Kidney epithelial cell (primary cell): ENCODE data around the gene HIC1. TPM values are rescaled to one million over a fixed set of nuclear protein-coding genes. Genes with fewer than 3 reads are reported as not detected.

Source experiments
- DNase-seq: peaks from one replicate; pipeline ENCODE4 v3.0.0-alpha.2; 2010; ENCODE audit warnings: low read depth
- H3K27me3 ChIP-seq: 2 replicates; pipeline ENCODE4 v1.6.0; 2011; ENCODE audit warnings: low read length; ENCODE audit not compliant: control insufficient read depth, insufficient read depth
- H3K36me3 ChIP-seq: 2 replicates; pipeline ENCODE4 v1.5.1; 2011; ENCODE audit warnings: low read length; ENCODE audit not compliant: control insufficient read depth, insufficient read depth
- H3K4me3 ChIP-seq: 2 replicates; pipeline ENCODE4 v1.5.1; 2011; ENCODE audit warnings: low read depth, mild to moderate bottlenecking, control low read depth, low read length
- CTCF ChIP-seq: IDR thresholded peaks from 2 replicates; pipeline ENCODE4 v1.5.1; 2011; ENCODE audit warnings: mild to moderate bottlenecking, moderate library complexity, low read length, control low read depth, inconsistent platforms; ENCODE audit not compliant: insufficient read depth, poor library complexity, severe bottlenecking
- total RNA-seq: library from RNA; depleted of rRNA; stranded (reverse); fragments of >200 nt; gene quantifications from 2 replicates; pipeline ENCODE4 v1.2.3, GENCODE V29; 2015

The HIC1 gene
- total RNA-seq, 1 donor from 2014 or later = 11.9 TPM

DNA sequence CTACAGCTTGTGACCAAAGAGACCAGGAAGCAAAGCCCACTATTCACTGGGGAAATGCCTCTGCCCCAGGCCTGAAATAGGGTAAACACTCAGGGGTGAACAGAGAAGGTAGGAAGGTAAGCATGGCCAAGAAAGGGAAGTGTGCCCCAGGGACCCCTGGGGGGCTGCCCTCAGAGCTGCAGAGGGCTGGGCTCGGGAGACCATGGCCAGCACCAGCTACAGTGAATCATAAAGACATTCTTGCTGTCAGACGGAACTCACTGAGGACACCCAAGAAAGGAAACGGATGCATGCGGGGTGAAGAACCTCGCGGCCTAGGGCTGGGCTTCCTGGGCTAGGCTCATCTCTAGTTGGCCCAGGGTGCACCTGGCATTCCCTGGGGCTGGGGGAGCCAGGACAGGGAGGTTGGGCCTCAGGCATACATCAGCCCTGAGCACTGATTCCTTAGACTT, 9.6 kb downstream of the HIC1 start:
- Histone ChIP-seq H3K36me3 (peaks cover 3% of the 10 kb centered on the region), H3K4me3 (no peak overlapping the region), H3K27me3 (no peaks in the 10 kb centered on the region)
- TF ChIP-seq CTCF = no peak
- no peak for DNase-seq

GRCh38 chr17:2064980-2065785, 10.3 kb downstream of the HIC1 start:
- Histone ChIP-seq H3K36me3 (peaks cover 3% of the 10 kb centered on the region), H3K27me3 (no peaks in the 10 kb centered on the region)
- DNase-seq = no peak

GRCh38 chr17:2065949-2066400, 11.1 kb downstream of the HIC1 start:
- H3K36me3 ChIP-seq = peaks cover 1% of the 10 kb centered on the region
- no peak for TF ChIP-seq CTCF
- no peak overlapping the region for H3K4me3 ChIP-seq
- H3K27me3 ChIP-seq = no peaks in the 10 kb centered on the region
- no peak for DNase-seq

More at GRCh38 chr17:2064980-2065785, 10.3 kb downstream of the HIC1 start:
- no peak overlapping the region for H3K4me3 ChIP-seq
- TF ChIP-seq CTCF = peak; percentile 35

DNA sequence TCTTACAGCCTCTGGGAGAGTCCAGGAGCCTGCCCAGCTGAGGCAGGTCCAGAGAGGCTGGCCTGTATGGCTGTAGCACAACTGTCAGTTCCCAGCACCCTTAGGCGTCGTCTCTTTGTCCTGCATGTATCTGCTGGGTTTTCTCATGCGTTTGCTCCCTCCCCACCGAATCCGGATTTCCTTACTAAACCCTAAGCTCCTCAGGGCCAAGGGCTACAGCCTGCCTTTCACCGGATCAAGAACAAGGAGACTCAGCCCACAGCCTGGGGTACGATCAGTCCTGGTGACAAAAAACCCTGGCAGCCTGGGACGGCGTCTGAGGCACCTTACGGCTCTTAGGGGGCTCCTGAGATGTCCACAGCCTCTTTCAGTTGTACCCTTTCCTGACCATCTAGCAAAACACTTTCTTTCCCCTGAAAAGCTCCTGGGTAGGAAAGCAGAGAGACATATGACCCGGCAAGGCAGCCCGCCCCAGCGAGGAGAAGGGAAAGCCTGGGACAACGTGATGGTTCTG, 12.2 kb downstream of the HIC1 start:
- no peaks in the 10 kb centered on the region for H3K27me3 ChIP-seq
- DNase-seq = no peak
- H3K36me3 ChIP-seq = peaks cover 1% of the 10 kb centered on the region
- TF ChIP-seq CTCF = no peak
- H3K4me3 ChIP-seq = no peak overlapping the region

GRCh38 chr17:2067608-2068024, 12.7 kb downstream of the HIC1 start:
- Histone ChIP-seq H3K4me3 (no peak overlapping the region), H3K36me3 (peaks cover 1% of the 10 kb centered on the region), H3K27me3 (no peaks in the 10 kb centered on the region)
- no peak for TF ChIP-seq CTCF
- DNase-seq = no peak
